HEK293T (cell line): ENCODE measurements around the gene C1QTNF1.

Experiments used
- ELF4 ChIP-seq: fragments of 450-650 bp; IDR thresholded peaks from 2 replicates; pipeline ENCODE4 v1.6.1; 2017; ENCODE audit warnings: antibody characterized with exemption
- FOXK2 ChIP-seq: fragments of 450-650 bp; IDR thresholded peaks from 2 replicates; pipeline ENCODE4 v1.6.1; 2016; ENCODE audit warnings: mild to moderate bottlenecking
- FOXM1 ChIP-seq: fragments of 450-650 bp; IDR thresholded peaks from 2 replicates; pipeline ENCODE4 v1.6.1; 2017; ENCODE audit warnings: mild to moderate bottlenecking, borderline replicate concordance
- HDGF ChIP-seq: fragments of 450-650 bp; IDR thresholded peaks from 2 replicates; pipeline ENCODE4 v1.6.1; 2017; ENCODE audit warnings: antibody characterized with exemption, borderline replicate concordance
- SP1 ChIP-seq: fragments of 450-650 bp; IDR thresholded peaks from 2 replicates; pipeline ENCODE4 v1.6.1; 2017
- TF ChIP-seq, protein P1 (sequence below): fragments of 450-650 bp; IDR thresholded peaks from 2 replicates; pipeline ENCODE4 v1.6.1; 2016

DNA sequence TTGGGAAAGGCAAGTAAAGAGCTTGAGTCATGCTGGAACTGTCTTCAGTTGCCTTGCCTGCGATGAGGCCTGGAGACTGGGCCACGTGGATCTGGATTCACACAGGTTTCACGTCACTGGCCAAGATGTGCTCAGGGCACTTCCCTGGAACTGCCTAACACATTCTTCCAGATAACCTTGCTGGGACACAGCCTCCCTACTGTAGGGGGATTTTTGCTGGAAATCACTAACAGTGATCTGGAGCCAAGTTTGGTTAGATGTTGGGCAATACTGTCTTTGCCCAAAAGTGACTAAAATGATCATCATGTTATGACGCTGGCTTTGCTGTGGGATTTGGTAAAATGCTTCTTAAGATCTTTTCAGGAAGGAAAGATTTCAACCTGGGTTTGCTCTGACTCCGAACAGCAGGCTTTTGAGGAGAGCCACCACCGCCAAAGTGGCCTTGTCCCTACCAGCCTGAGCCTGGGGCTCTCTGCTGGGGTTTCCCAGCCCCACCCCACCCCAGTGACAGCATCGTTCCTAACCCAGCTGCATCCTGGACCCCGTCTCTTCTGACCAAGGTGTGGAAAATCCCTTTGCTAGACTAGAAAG is 14.7 kb downstream of the C1QTNF1 start:
- TF ChIP-seq HDGF (no peak), FOXM1 (no peak), ELF4 (no peak), FOXK2 (no peak), SP1 (no peak)
- TF ChIP-seq, protein P1, sequence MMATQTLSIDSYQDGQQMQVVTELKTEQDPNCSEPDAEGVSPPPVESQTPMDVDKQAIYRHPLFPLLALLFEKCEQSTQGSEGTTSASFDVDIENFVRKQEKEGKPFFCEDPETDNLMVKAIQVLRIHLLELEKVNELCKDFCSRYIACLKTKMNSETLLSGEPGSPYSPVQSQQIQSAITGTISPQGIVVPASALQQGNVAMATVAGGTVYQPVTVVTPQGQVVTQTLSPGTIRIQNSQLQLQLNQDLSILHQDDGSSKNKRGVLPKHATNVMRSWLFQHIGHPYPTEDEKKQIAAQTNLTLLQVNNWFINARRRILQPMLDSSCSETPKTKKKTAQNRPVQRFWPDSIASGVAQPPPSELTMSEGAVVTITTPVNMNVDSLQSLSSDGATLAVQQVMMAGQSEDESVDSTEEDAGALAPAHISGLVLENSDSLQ = no peak
